GM18867 (cell line): ENCODE data around the gene FBXL17.
"Not testable (repeated sequence)": the region's sequence is repeated elsewhere in the genome, so short reads cannot be mapped to it uniquely, and the experiment has no call there.

Source experiments
- ATAC-seq: cut with Tn5 transposase; IDR thresholded peaks from one replicate; pipeline ENCODE4 v1.9.1; 2021; ENCODE audit warnings: mild to moderate bottlenecking, moderate library complexity; ENCODE audit not compliant: unreplicated experiment

The FBXL17 gene

GRCh38 chr5:108171759-108172158, 210.1 kb downstream of the FBXL17 start:
- ATAC-seq: no peak

DNA sequence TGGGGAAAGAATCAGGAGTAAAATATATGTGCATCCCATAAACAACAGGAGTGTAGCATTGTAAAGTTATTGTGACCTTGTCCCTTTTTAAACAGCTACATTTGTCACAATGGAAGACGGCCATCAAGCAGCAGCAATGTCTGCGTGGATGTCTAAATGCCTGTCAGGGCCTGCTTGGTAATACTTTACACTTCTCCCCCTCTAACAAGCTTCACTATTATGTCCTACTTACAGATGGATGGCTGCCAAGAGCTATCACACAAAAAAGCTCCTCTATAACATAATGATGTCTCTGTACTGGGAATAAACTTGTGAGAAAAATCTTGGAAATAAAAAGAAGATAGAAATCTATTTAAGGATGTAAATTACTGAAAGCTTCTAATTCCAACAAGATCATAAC, 213.0 kb downstream of the FBXL17 start:
- no peak for ATAC-seq

- no peak for ATAC-seq
Measured at GRCh38 chr5:108167174-108167573, 214.7 kb downstream of the FBXL17 start.

DNA sequence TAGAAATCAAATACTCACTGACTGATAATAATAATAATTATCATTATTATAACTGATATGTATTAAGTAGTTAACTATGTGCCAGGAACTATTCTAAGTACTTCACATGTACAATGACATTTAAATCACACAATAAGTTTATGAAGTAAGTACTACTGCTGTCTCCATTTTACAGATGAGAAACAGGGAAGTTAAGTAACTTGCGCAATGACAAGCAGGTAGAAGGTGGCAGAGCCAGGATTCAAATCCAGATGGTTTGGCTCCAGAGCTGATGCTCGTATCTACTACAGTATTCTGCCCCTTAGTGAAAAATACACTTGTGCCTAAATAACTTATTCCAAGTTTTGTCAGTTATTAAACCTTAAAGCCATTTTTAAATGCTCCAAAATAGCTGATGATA, 217.3 kb downstream of the FBXL17 start:
- no peak for ATAC-seq

DNA sequence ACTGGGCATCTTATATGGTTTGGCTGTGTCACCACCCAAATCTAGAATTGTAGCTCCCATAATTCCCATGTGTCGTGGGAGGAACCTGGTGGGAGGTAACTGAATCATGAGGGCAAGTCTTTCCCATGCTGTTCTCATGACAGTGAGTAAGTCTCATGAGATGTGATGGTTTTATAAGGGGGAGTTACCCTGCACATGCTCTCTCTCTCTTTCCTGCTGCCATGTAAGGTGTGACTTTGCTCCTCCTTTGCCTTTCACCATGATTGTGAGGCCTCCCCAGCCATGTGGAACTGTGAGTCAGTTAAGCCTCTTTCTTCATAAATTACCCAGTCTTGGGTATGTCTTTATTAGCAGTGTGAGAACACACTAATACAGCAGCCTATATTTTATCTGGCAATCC, 229.0 kb downstream of the FBXL17 start:
- ATAC-seq: not testable (repeated sequence)

DNA sequence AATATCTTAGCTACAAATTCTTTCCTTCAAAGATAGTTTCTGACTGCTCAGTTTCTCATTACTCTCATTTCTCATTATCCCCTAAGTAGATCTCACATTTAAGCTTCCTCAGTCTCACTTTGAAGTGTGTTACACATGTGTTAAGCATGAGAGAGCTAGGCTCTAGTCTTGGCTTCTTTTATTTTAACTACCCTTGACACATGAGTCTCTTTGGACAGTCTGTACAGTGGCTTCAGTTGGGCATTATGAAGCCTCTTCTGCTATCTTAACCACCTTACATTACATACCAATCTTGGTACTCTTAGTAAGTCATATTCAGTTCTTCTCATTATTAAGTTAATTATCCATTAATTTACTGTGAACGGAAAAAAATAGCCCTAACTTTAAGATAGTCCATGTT, 232.5 kb downstream of the FBXL17 start:
- no peak for ATAC-seq

DNA sequence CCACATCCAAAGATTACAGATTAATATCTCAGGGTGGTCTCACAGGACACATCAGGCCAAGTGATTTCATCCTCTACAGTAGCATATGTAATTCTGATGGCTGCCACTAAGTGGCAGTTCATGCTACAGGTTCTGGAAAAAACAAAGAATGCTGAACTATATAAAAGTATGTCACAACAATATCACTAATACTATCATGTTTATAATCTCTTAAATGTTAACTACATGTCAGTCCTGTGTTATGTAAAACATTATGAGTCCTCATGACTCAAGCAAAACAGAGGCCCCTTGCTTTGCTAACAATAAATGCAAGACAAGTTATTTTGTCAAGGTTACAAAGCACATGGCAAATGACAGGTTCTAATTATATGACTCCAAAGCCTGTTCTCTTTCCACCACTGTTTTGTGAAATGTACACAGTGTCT, 233.2 kb downstream of the FBXL17 start:
- peak; percentile 76 for ATAC-seq

- no peak for ATAC-seq
Measured at GRCh38 chr5:108146222-108146621, 235.7 kb downstream of the FBXL17 start.

- ATAC-seq: no peak
Measured at GRCh38 chr5:108145351-108145750, 236.5 kb downstream of the FBXL17 start.

GRCh38 chr5:108144332-108144731, 237.6 kb downstream of the FBXL17 start:
- ATAC-seq: no peak

- ATAC-seq: no peak
Measured at GRCh38 chr5:108143581-108143980, 238.3 kb downstream of the FBXL17 start.

DNA sequence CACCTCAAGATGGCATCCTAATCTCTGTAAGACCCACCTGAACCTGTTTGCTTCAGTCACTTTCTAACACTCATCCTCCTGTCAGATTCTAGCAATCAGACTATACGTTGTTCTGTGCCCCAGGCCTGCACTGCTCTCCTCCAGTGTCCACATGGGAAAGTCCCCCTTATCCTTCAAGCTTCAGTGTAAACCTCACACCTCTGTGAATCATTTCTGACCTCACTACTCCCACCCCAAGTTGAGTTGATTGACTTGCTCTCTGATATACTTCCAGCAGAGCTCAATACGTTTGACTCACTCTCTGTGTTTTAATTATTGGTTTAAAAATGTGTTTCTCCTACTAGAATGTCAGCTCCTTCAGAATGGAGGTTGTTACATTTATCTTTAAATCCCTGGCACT, 240.2 kb downstream of the FBXL17 start:
- ATAC-seq: no peak

GRCh38 chr5:108136493-108136892, 245.4 kb downstream of the FBXL17 start:
- no peak for ATAC-seq

DNA sequence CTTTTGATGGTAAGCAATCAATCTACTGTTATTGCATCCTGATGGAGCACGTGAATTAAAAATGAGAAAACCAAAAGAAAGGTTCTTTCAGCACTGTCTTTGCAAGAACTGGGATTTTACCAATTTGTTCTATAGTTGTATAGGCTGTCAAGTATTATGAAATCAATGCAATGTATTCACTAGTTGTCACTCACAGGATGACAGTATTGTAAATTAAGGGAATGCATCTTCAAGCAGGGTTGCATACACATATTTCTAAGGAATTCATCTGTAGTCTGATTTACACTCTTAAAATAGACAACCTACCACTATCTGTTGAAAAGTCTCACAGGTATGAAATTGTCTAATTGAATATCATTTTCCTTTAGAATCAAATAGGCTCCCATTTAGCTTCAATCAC, 252.8 kb downstream of the FBXL17 start:
- ATAC-seq: no peak

GRCh38 chr5:108125771-108126511, 256.0 kb downstream of the FBXL17 start:
- peak; percentile 67 for ATAC-seq

DNA sequence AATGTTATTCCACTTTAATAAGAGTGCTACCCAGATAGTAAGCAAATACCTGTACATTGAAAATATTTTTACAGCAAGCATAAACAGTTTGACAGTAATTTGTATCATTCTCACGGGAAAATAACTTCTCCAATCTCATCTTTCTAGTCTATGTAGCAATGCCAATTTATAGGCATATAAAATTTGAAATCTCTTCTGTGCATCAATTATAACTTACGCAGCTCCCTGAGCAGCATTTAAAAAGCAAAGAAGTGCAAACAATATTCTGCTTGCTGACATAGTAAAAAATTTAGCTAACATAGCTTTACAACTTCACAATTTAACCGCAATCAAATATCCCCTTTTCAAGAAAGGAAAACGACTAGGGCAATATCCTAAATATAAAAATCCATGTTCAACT, 257.3 kb downstream of the FBXL17 start:
- ATAC-seq: no peak

DNA sequence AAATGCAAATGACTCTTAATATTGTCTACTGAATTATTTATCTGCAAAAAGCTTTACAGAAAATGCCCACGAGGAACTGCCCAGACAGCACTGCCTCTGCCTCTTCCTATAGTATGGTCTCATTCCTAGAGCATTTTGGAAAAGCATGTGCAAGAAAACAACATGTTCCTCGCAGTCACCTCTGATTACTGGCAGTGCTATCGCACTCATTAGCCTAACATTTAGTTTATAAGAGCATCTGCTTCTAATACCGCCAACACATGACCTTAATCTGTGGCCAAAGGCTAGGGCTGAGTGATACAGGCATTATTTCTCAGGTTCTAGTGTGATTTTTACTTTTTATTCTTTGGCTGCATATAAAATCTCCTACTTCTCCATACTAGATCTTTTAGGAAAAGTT, 259.2 kb downstream of the FBXL17 start:
- no peak for ATAC-seq

GRCh38 chr5:108118813-108119514, 262.9 kb downstream of the FBXL17 start:
- no peak for ATAC-seq

DNA sequence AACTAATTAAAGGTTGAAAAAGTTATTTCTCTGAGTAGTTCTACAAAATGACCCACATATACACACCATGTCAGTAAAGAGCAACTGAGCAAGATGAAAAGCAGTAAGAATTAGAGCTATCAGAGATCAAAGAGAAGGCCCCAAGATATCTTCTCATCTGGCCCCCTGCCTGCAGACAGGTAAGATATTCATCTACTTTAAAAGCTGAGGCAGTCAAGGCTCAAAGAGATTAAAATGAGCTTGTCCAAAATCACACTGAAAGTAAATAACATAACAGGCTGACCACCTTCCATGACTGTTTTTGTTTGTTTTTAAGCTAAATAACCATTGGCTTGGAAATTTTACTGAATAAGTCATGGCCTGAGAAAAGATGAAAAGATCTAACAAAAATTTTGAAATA, 266.2 kb downstream of the FBXL17 start:
- no peak for ATAC-seq

DNA sequence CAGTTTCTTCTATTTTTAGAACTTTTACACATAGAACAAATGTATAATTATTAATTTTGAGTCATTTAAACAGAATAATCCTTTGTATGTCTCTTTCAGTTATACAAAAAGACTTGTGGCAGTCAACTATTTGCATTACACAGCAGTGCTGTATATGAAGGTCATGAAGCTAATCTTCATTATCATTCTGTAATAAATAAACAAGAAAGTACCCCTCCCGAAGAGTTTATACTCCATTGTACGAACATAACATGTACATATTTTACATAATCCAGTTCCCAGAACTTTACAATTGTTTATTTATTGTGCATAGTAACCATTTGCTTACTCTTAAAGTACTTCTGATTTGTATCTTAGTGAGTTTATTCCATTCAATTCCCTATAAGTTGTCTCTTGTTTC, 267.9 kb downstream of the FBXL17 start:
- no peak for ATAC-seq

- no peak for ATAC-seq
Measured at GRCh38 chr5:108111736-108112135, 270.2 kb downstream of the FBXL17 start.

GRCh38 chr5:108109059-108109458, 272.8 kb downstream of the FBXL17 start:
- ATAC-seq: no peak

- no peak for ATAC-seq
Measured at GRCh38 chr5:108104448-108104847, 277.4 kb downstream of the FBXL17 start.
